ENCODE results near the gene ZMYND11.

- no peak for TF ChIP-seq POLR2A (IDR thresholded peaks at IDR 0.05; ENCODE audit: low read depth, low read length)
- TF ChIP-seq POLR2AphosphoS5 (IDR thresholded peaks at IDR 0.05; ENCODE audit: low read depth, low read length) = no peak
- TF ChIP-seq TAF1 (IDR thresholded peaks at IDR 0.05; ENCODE audit: borderline replicate concordance, low read depth, low read length) = no peak
These were observed 41.4 kb downstream of the ZMYND11 start for GRCh38 chr10:176677-177076.

Data from GM12892 (cell line).